PFSK-1 (cell line): ENCODE measurements around the gene ZNRF4.

Source experiments
- FOXP2 ChIP-seq: optimal IDR thresholded peaks from 2 replicates; pipeline ENCODE3; 2011; ENCODE audit warnings: borderline replicate concordance, control low read depth, inconsistent platforms; ENCODE audit not compliant: insufficient read depth; ENCODE audit errors: extremely low read length, extremely low read depth
- POLR2AphosphoS5 ChIP-seq: IDR thresholded peaks from 2 replicates; pipeline ENCODE4 v1.6.1; 2012; ENCODE audit warnings: low read depth, mild to moderate bottlenecking, control low read depth, low read length, moderate library complexity
- REST ChIP-seq, 2 experiments: IDR thresholded peaks; 2 replicates each; pipeline versions ENCODE4 v1.6.1 to v1.8.0; 2011 to 2012; ENCODE audit warnings: low read depth in 2 of 2, low read length in 2 of 2, control low read depth in 1 of 2, inconsistent platforms in 1 of 2, mild to moderate bottlenecking in 1 of 2, moderate library complexity in 1 of 2; ENCODE audit not compliant: insufficient read depth in 1 of 2
- SIN3A ChIP-seq: IDR thresholded peaks from 2 replicates; pipeline ENCODE4 v1.6.1; 2012; ENCODE audit warnings: mild to moderate bottlenecking, low read length, moderate library complexity, borderline replicate concordance; ENCODE audit not compliant: insufficient read depth
- TAF1 ChIP-seq: IDR thresholded peaks from 2 replicates; pipeline ENCODE4 v1.6.1; 2012; ENCODE audit warnings: low read length, control low read depth, borderline replicate concordance; ENCODE audit not compliant: insufficient read depth

ZNRF4 gene

GRCh38 chr19:5492281-5492634 lies 37.0 kb downstream of the ZNRF4 start:
- TF ChIP-seq FOXP2: no peak
- TF ChIP-seq SIN3A: no peak
- no peak for TF ChIP-seq POLR2AphosphoS5
- TF ChIP-seq TAF1: no peak
- no peak for TF ChIP-seq REST (IDR thresholded peaks at IDR 0.05; ENCODE audit: insufficient read depth in 1 of 2, low read depth in 2 of 2, low read length in 2 of 2)

DNA sequence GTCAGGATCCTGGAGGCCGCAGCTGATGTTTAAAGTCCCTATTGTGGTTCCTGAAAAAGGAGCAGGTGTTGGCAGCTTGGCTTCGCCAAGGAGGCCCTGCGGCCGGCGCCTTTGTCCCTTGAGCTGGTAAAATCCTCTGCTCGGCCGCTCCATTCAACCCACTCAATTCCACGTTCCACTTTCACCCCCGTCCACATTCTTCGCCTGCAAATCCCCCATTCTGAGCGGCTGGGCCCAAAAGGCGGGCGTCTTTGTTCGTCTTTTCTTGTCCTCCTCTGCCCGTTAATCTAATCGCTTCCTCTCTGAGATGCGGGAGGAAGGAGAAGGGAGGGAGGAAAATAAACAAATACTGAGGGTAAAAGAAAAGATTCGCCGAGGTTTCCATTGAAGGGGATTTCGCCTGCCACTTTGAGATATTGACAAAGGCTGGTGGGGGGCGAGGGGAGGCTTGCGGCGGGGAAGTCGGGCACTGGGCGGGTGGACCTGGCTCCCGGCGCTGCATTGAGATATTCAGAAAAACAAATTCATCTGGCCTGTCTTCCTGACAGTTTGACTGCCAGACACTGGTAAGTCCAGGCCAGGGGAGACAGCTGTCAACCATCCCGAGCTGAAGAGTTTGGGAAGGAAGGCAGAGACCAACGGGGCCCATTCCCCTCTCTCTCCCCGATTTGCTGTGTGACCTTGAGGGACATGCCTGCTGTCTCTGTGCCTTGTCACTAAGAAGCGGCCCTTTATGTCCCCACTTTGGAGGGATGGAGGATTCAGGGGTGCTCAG lies 37.6 kb downstream of the ZNRF4 start:
- TF ChIP-seq REST (IDR thresholded peaks at IDR 0.05; ENCODE audit: insufficient read depth in 1 of 2, low read depth in 2 of 2, low read length in 2 of 2) (no peak), POLR2AphosphoS5 (no peak), SIN3A (no peak), TAF1 (no peak), FOXP2 (no peak)

- TF ChIP-seq POLR2AphosphoS5 (no peak), FOXP2 (no peak), SIN3A (no peak), TAF1 (no peak), REST (IDR thresholded peaks at IDR 0.05; ENCODE audit: insufficient read depth in 1 of 2, low read depth in 2 of 2, low read length in 2 of 2) (no peak)
These were observed 39.6 kb downstream of the ZNRF4 start for GRCh38 chr19:5494773-5495172.

DNA sequence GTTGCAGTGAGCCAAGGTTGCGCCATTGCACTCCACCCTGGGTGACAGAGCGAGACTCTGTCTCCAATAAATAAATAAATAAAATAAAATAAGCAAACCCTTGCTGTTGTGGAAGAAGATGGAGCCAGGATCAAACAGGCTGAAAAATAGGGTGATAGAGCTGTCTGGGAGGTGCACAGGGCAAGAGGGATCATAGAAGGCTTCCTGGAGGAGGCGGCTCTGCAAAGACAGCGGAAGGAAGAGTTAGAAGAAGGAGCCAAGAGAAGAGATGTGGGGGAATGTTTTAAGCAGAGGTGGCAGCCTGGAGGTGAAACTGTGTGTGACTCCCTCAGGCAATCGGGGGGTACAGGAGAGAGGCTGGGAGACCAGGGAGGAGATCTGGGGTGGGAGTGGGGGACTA lies 40.6 kb downstream of the ZNRF4 start:
- TF ChIP-seq TAF1 (no peak), REST (IDR thresholded peaks at IDR 0.05; ENCODE audit: insufficient read depth in 1 of 2, low read depth in 2 of 2, low read length in 2 of 2) (no peak), POLR2AphosphoS5 (no peak), FOXP2 (no peak), SIN3A (no peak)

DNA sequence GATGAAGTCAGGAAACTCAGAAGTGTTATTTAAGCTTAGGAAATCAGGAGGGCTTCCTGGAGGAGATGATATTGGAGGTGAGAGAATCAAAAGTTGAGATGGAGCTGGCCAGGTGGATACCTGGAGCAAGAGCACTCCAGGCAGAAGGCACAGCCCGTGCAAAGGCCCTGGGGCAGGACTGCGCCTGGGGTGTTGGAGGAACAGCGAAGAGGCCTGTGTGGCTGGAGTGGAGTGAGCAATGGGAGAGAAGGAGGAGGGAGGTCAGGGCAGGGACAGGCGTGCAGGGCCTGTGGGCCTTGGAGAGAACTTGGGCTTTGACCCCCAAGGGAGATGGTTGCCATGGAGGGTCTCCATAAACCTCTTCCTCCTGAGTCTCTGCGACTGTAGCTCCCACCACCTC lies 42.1 kb downstream of the ZNRF4 start:
- TF ChIP-seq SIN3A (no peak), FOXP2 (no peak), TAF1 (no peak), REST (IDR thresholded peaks at IDR 0.05; ENCODE audit: insufficient read depth in 1 of 2, low read depth in 2 of 2, low read length in 2 of 2) (no peak), POLR2AphosphoS5 (no peak)
